ENCODE data around the gene PPARA.

Gene PPARA

DNA sequence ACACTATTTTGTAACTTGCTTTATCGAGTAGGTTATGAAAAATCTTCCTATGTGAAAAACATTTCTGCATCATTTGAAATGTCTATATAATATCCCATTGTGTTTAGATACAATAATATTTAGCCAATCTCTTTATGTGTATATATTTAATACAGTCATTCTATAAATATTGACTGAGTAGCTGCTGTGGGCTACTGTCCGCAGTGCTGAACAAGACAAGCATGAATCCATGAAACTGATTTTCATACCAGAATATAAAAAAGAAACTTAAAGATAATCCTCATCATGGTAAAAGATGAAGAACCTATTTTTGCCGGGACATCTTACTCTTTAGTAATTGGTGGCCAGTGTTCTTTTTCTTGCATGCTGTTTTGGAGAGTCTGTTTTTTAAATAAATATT is 3.6 kb downstream of the PPARA start:
- Histone ChIP-seq H3K4me3 (ENCODE audit: control insufficient read depth in 1 of 7, extremely low read depth in 1 of 7, insufficient read depth in 4 of 7, low read depth in 2 of 7, low read length in 6 of 7) (no peak overlapping the region), H3K9me3 (ENCODE audit: control extremely low read depth in 1 of 5, control insufficient read depth in 4 of 5, insufficient read depth in 2 of 5, low read depth in 1 of 5, low read length in 4 of 5) (no peaks in the 10 kb centered on the region), H3K27me3 (replicated peaks in 2 of 5; ENCODE audit: control insufficient read depth in 4 of 5, insufficient read depth in 5 of 5, low read length in 4 of 5) (peaks cover 0 to 2% (median 0%) of the 10 kb centered on the region in 5 experiments), H3K36me3 (ENCODE audit: control insufficient read depth in 4 of 4, insufficient read depth in 4 of 4, low read length in 3 of 4) (peaks cover 0 to 14% (median 8%) of the 10 kb centered on the region in 4 experiments), H3K4me1 (ENCODE audit: control extremely low read depth in 1 of 4, control insufficient read depth in 4 of 4, insufficient read depth in 4 of 4, low read length in 3 of 4) (peaks cover 3 to 26% (median 24%) of the 10 kb centered on the region in 4 experiments), H3K27ac (ENCODE audit: insufficient read depth in 1 of 2, low read depth in 1 of 2, low read length in 2 of 2, poor library complexity in 1 of 2, severe bottlenecking in 2 of 2) (no peak overlapping the region)
- ChIA-PET CTCF (interaction anchor here (1.0 kb wide), 1 partner anchor 14 kb away, joined by 3 read pairs; no protein-coding TSS in a partner anchor), POLR2A (no interaction called here)
- no peak for DNase-seq
- no CpG with 5 or more reads among the region's 3 CpGs for WGBS (ENCODE audit: insufficient coverage)

DNA sequence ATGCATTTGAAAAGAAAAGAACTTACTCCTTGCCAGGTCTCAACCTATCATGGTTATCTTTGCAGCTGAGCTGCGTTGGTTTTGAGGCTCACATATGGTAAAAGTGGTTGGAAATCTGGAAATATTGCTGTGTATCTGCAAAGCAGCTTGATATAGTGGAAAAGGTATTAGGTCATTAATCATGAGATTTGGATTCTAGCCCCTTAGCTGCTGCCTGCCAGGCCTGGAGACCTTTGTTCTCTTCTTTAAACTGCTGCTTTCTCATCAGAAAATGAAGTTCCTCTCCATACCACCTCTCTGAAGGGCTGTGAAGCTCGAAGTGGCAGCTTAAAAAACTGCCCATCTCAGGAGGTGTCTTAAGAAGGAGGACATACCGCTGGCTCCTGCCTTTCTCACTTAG is 5.7 kb downstream of the PPARA start:
- Histone ChIP-seq H3K27me3 (replicated peaks in 2 of 5; ENCODE audit: control insufficient read depth in 4 of 5, insufficient read depth in 5 of 5, low read length in 4 of 5) (no peaks in the 10 kb centered on the region), H3K27ac (ENCODE audit: insufficient read depth in 1 of 2, low read depth in 1 of 2, low read length in 2 of 2, poor library complexity in 1 of 2, severe bottlenecking in 2 of 2) (no peak overlapping the region), H3K4me3 (ENCODE audit: control insufficient read depth in 1 of 7, extremely low read depth in 1 of 7, insufficient read depth in 4 of 7, low read depth in 2 of 7, low read length in 6 of 7) (no peak overlapping the region), H3K9me3 (ENCODE audit: control extremely low read depth in 1 of 5, control insufficient read depth in 4 of 5, insufficient read depth in 2 of 5, low read depth in 1 of 5, low read length in 4 of 5) (no peaks in the 10 kb centered on the region), H3K36me3 (ENCODE audit: control insufficient read depth in 4 of 4, insufficient read depth in 4 of 4, low read length in 3 of 4) (peaks cover 3 to 22% (median 9%) of the 10 kb centered on the region in 4 experiments), H3K4me1 (ENCODE audit: control extremely low read depth in 1 of 4, control insufficient read depth in 4 of 4, insufficient read depth in 4 of 4, low read length in 3 of 4) (peaks cover 3 to 16% (median 10%) of the 10 kb centered on the region in 4 experiments)
- DNase-seq: no peak
- ChIA-PET CTCF (interaction anchor here (1.4 kb wide), 1 partner anchor 140 kb away, joined by 3 read pairs; no protein-coding TSS in a partner anchor), POLR2A (no interaction called here)
- WGBS (ENCODE audit: insufficient coverage): 88% methylated on average over 2 of the region's 3 CpGs

DNA sequence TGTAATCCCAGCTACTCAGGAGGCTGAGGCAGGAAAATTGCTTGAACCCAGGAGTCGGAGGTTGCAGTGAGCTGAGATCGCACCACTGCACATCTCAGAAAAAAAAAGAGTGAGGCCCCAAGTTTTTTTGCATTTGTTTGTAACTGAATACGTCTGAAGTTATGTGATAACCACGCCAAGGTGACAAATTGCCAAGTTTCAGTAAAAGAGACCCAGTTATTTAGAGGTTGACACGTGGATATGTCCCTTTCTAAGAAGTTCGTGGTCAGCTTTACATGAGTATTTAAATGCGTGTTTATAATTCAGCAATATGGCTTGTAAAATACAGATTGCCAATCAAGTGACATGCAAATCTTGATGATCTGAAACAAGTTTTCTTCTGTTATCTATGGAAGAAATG is 8.0 kb downstream of the PPARA start:
- peaks cover 0 to 2% (median under 1%) of the 10 kb centered on the region in 4 experiments for H3K4me1 ChIP-seq (ENCODE audit: control extremely low read depth in 1 of 4, control insufficient read depth in 4 of 4, insufficient read depth in 4 of 4, low read length in 3 of 4)
- no peaks in the 10 kb centered on the region for H3K9me3 ChIP-seq (ENCODE audit: control extremely low read depth in 1 of 5, control insufficient read depth in 4 of 5, insufficient read depth in 2 of 5, low read depth in 1 of 5, low read length in 4 of 5)
- ChIA-PET POLR2A (no interaction called here), CTCF (interaction anchor here (1.3 kb wide), 1 partner anchor 11 kb away, joined by 3 read pairs; no protein-coding TSS in a partner anchor)
- WGBS (ENCODE audit: insufficient coverage): 86% methylated on average over 7 of the region's 7 CpGs
- no peaks in the 10 kb centered on the region for H3K27me3 ChIP-seq (replicated peaks in 2 of 5; ENCODE audit: control insufficient read depth in 4 of 5, insufficient read depth in 5 of 5, low read length in 4 of 5)
- H3K4me3 ChIP-seq (ENCODE audit: control insufficient read depth in 1 of 7, extremely low read depth in 1 of 7, insufficient read depth in 4 of 7, low read depth in 2 of 7, low read length in 6 of 7): no peak overlapping the region
- no peak overlapping the region for H3K27ac ChIP-seq (ENCODE audit: insufficient read depth in 1 of 2, low read depth in 1 of 2, low read length in 2 of 2, poor library complexity in 1 of 2, severe bottlenecking in 2 of 2)
- peak in 1 of 3 donors; percentile 46 for DNase-seq
- H3K36me3 ChIP-seq (ENCODE audit: control insufficient read depth in 4 of 4, insufficient read depth in 4 of 4, low read length in 3 of 4): peaks cover 3 to 23% (median 12%) of the 10 kb centered on the region in 4 experiments

DNA sequence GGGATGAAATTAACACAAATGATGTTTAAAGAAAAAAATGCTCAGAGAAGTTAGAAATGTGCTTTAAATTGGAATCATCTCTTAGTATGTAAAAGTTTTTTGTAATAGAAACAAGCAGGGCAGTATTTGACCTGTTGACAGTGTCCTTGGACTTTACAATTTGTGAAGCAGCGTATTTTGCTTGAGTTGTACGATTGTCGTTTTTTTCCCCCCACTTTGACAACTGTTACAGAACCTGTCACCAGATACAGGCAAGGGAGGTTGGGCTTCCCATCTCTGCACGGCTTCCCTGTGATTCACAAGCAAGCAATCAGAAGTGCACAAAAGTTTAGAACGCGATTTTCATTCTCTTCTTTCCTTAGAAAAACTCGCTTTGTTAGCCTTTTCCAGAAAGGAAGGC is 8.9 kb downstream of the PPARA start:
- 99% methylated on average over 6 of the region's 7 CpGs for WGBS (ENCODE audit: insufficient coverage)
- H3K9me3 ChIP-seq (ENCODE audit: control extremely low read depth in 1 of 5, control insufficient read depth in 4 of 5, insufficient read depth in 2 of 5, low read depth in 1 of 5, low read length in 4 of 5): no peaks in the 10 kb centered on the region
- no peak overlapping the region for H3K27ac ChIP-seq (ENCODE audit: insufficient read depth in 1 of 2, low read depth in 1 of 2, low read length in 2 of 2, poor library complexity in 1 of 2, severe bottlenecking in 2 of 2)
- no peaks in the 10 kb centered on the region for H3K27me3 ChIP-seq (replicated peaks in 2 of 5; ENCODE audit: control insufficient read depth in 4 of 5, insufficient read depth in 5 of 5, low read length in 4 of 5)
- H3K36me3 ChIP-seq (ENCODE audit: control insufficient read depth in 4 of 4, insufficient read depth in 4 of 4, low read length in 3 of 4): peaks cover 3 to 23% (median 12%) of the 10 kb centered on the region in 4 experiments
- ChIA-PET CTCF (no interaction called here), POLR2A (no interaction called here)
- no peak overlapping the region for H3K4me3 ChIP-seq (ENCODE audit: control insufficient read depth in 1 of 7, extremely low read depth in 1 of 7, insufficient read depth in 4 of 7, low read depth in 2 of 7, low read length in 6 of 7)
- DNase-seq: no peak
- H3K4me1 ChIP-seq (ENCODE audit: control extremely low read depth in 1 of 4, control insufficient read depth in 4 of 4, insufficient read depth in 4 of 4, low read length in 3 of 4): peaks cover 0 to 7% (median 5%) of the 10 kb centered on the region in 4 experiments

DNA sequence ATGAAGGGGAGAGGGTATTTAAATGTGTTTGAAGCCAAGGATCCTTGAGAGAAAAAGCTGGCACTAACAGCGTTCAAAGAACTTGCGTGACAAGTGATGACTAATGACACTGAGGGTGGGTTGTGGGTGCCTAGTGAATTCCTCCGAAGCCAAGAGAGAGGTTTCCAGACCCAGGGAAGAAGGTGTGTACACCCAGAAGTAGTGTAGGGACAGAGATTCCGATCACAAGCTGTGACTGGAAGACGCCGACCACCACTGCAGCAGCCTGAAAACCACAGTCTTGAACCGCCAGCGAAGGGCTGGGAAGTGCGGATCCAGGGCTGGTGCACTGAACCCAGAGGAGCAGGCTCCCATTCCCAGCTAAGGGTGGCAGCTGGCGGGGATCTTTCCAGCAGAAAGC is 9.5 kb downstream of the PPARA start:
- H3K27ac ChIP-seq (ENCODE audit: insufficient read depth in 1 of 2, low read depth in 1 of 2, low read length in 2 of 2, poor library complexity in 1 of 2, severe bottlenecking in 2 of 2): no peak overlapping the region
- H3K4me3 ChIP-seq (ENCODE audit: control insufficient read depth in 1 of 7, extremely low read depth in 1 of 7, insufficient read depth in 4 of 7, low read depth in 2 of 7, low read length in 6 of 7): no peak overlapping the region
- H3K9me3 ChIP-seq (ENCODE audit: control extremely low read depth in 1 of 5, control insufficient read depth in 4 of 5, insufficient read depth in 2 of 5, low read depth in 1 of 5, low read length in 4 of 5): no peaks in the 10 kb centered on the region
- ChIA-PET CTCF (interaction anchor here (1.6 to 2.8 kb wide), 2 partner anchors 8 to 13 kb away, joined by 3 to 11 read pairs; no protein-coding TSS in a partner anchor), POLR2A (no interaction called here)
- WGBS (ENCODE audit: insufficient coverage): 98% methylated on average over 10 of the region's 10 CpGs
- no peaks in the 10 kb centered on the region for H3K27me3 ChIP-seq (replicated peaks in 2 of 5; ENCODE audit: control insufficient read depth in 4 of 5, insufficient read depth in 5 of 5, low read length in 4 of 5)
- peaks cover 0 to 7% (median 5%) of the 10 kb centered on the region in 4 experiments for H3K4me1 ChIP-seq (ENCODE audit: control extremely low read depth in 1 of 4, control insufficient read depth in 4 of 4, insufficient read depth in 4 of 4, low read length in 3 of 4)
- DNase-seq: no peak
- peaks cover 3 to 23% (median 12%) of the 10 kb centered on the region in 4 experiments for H3K36me3 ChIP-seq (ENCODE audit: control insufficient read depth in 4 of 4, insufficient read depth in 4 of 4, low read length in 3 of 4)

DNA sequence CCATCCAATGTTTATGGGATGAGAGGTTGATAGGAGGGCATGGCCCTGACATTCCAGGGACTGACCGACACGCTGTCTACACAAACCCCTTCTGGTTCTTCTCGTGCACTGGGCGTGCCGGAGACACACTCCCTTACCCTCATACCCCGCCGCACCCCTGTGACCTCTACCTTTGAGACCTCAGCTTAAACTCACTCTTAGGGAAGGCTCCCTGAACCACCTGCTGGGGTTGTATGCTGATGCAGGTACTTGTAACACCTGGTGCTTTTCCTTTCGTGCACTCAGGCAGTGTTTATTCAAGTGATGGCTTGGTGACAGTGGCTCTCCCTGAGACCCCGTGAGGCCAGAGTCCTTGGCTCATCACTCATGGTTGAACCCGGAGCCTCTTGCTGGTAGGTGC is 12.0 kb downstream of the PPARA start:
- no peaks in the 10 kb centered on the region for H3K9me3 ChIP-seq (ENCODE audit: control extremely low read depth in 1 of 5, control insufficient read depth in 4 of 5, insufficient read depth in 2 of 5, low read depth in 1 of 5, low read length in 4 of 5)
- ChIA-PET POLR2A (no interaction called here), CTCF (interaction anchor here (2.2 to 2.8 kb wide), 2 partner anchors 10 to 11 kb away, joined by 6 to 11 read pairs; no protein-coding TSS in a partner anchor)
- WGBS (ENCODE audit: insufficient coverage): 100% methylated on average over 7 of the region's 10 CpGs
- H3K4me1 ChIP-seq (ENCODE audit: control extremely low read depth in 1 of 4, control insufficient read depth in 4 of 4, insufficient read depth in 4 of 4, low read length in 3 of 4): peaks cover 0 to 7% (median 5%) of the 10 kb centered on the region in 4 experiments
- no peak overlapping the region for H3K27ac ChIP-seq (ENCODE audit: insufficient read depth in 1 of 2, low read depth in 1 of 2, low read length in 2 of 2, poor library complexity in 1 of 2, severe bottlenecking in 2 of 2)
- no peak overlapping the region for H3K4me3 ChIP-seq (ENCODE audit: control insufficient read depth in 1 of 7, extremely low read depth in 1 of 7, insufficient read depth in 4 of 7, low read depth in 2 of 7, low read length in 6 of 7)
- H3K36me3 ChIP-seq (ENCODE audit: control insufficient read depth in 4 of 4, insufficient read depth in 4 of 4, low read length in 3 of 4): peaks cover 0 to 14% (median 7%) of the 10 kb centered on the region in 4 experiments
- DNase-seq: no peak
- H3K27me3 ChIP-seq (replicated peaks in 2 of 5; ENCODE audit: control insufficient read depth in 4 of 5, insufficient read depth in 5 of 5, low read length in 4 of 5): no peaks in the 10 kb centered on the region

DNA sequence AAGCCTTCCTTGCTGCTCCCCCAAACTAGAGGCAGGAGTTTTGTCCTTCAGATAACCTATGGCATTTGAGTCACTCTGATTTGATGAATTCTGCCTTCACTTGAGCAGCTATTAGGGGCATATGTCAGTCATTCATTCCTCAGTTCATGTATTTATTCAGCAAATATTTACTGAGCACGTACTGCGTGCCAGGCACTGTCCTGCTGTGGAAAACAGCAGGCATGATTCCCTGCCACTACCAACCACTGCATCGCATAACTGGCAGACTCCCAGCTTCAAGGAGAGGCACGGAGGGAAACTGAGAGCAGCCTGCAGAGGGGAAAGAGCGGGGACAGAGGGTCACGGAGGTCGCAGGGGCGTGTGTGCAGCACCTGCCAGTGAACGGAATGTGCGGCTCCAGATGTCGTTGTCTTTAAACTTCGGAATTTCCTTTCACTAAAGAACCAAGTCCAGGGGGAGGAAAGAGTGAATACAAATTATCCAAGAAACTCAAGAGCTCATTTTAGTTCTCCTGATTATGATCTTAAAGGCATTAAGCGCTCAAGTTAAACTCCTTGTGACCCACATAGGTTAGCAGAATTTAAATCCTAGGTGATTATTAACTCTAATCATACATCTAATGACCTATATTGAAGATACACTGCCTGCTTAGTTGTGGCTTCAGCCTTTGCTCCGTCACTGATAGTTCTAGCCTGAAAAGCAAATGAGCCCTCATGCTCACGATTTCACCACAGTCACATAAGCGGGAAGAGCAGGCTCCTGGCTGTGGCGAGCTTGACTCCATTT is 12.6 kb downstream of the PPARA start:
- POLR2A ChIA-PET: no interaction called here
- Histone ChIP-seq H3K27ac (ENCODE audit: insufficient read depth in 1 of 2, low read depth in 1 of 2, low read length in 2 of 2, poor library complexity in 1 of 2, severe bottlenecking in 2 of 2) (no peak overlapping the region), H3K9me3 (ENCODE audit: control extremely low read depth in 1 of 5, control insufficient read depth in 4 of 5, insufficient read depth in 2 of 5, low read depth in 1 of 5, low read length in 4 of 5) (no peaks in the 10 kb centered on the region), H3K27me3 (replicated peaks in 2 of 5; ENCODE audit: control insufficient read depth in 4 of 5, insufficient read depth in 5 of 5, low read length in 4 of 5) (no peaks in the 10 kb centered on the region), H3K4me1 (ENCODE audit: control extremely low read depth in 1 of 4, control insufficient read depth in 4 of 4, insufficient read depth in 4 of 4, low read length in 3 of 4) (peaks cover 0 to 7% (median 5%) of the 10 kb centered on the region in 4 experiments), H3K4me3 (ENCODE audit: control insufficient read depth in 1 of 7, extremely low read depth in 1 of 7, insufficient read depth in 4 of 7, low read depth in 2 of 7, low read length in 6 of 7) (no peak overlapping the region), H3K36me3 (ENCODE audit: control insufficient read depth in 4 of 4, insufficient read depth in 4 of 4, low read length in 3 of 4) (peaks cover 0 to 14% (median 6%) of the 10 kb centered on the region in 4 experiments)
- DNase-seq: no peak
- WGBS (ENCODE audit: insufficient coverage): 90% methylated on average over 13 of the region's 17 CpGs
- CTCF ChIA-PET: interaction anchor here (1.1 to 2.2 kb wide), 2 partner anchors 9 to 19 kb away, joined by 3 to 6 read pairs; no protein-coding TSS in a partner anchor

Data from common myeloid progenitor, CD34-positive (primary cell).